Germinal center (tissue), 1 donor: ENCODE measurements around the gene CD68.

Experiments used
- DNase-seq: peaks from one replicate; pipeline ENCODE4 v3.0.0; 2012; ENCODE audit warnings: mixed read lengths, low spot score

The CD68 gene

DNA sequence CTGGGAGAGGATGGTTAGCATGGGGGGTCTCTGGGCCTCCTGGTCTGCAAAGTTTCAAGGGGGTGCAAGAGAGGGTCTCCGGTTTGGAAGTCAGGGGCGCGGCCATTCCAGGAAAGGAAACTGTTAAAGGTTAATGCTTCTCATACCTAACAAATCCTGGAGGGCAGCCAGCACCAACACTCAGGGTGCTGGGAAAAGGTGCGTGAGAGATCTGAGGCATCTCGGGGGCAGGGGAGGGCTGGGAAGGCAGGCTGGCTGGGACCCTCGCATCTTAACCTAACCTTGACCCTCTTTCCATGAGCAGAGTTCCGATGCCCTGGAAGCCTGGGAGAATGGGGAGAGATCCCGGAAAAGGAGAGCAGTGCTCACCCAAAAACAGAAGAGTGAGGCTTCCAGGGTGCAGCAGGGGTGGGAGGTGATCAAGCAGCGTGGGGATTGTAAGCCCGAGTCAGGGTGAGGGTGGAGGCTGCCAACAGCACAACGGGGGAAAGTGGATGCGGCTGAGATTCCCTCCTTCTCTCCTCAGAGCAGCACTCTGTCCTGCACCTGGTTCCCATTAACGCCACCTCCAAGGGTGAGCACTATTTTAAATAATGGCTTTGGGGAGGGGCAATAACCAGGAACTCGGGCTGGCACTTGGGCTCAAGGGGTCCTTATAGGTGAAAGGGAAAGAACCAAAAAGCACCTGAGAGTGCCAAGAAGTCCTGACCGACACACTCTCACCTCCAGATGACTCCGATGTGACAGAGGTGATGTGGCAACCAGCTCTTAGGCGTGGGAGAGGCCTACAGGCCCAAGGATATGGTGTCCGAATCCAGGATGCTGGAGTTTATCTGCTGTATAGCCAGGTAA is 19.9 kb upstream of the CD68 start:
- no peak for DNase-seq

GRCh38 chr17:7560172-7561027 is 19.0 kb upstream of the CD68 start:
- peak; percentile 67 for DNase-seq

GRCh38 chr17:7561028-7561575 is 18.3 kb upstream of the CD68 start:
- DNase-seq: peak; percentile 90

- peak; percentile 97 for DNase-seq
Observed at GRCh38 chr17:7561589-7562207, 17.7 kb upstream of the CD68 start, which contains the start of gene SENP3. SENP3 (plus strand) TSS chr17:7561919; CDS start chr17:7563077, 1,158 bp downstream.

DNA sequence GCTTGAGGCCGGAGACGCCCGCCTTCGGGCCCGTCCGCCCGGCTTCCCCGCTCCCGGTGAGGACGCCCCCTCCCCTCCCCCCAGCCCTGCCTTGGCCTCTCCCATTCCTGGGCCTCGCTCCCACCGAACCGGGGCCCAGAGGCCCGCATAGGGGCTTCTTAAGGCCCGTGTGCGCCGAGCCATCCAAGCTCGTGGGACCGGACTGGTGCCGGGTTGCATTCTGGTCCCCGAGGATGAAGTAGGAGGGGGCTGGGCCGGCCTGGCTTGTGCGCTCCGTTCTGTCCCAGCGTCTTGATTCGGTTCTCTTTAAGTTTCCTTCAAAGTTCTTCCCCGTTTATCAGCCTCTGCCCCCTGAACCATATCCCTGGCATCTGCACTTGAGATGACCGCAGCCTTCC is 17.2 kb upstream of the CD68 start:
- DNase-seq: no peak

DNA sequence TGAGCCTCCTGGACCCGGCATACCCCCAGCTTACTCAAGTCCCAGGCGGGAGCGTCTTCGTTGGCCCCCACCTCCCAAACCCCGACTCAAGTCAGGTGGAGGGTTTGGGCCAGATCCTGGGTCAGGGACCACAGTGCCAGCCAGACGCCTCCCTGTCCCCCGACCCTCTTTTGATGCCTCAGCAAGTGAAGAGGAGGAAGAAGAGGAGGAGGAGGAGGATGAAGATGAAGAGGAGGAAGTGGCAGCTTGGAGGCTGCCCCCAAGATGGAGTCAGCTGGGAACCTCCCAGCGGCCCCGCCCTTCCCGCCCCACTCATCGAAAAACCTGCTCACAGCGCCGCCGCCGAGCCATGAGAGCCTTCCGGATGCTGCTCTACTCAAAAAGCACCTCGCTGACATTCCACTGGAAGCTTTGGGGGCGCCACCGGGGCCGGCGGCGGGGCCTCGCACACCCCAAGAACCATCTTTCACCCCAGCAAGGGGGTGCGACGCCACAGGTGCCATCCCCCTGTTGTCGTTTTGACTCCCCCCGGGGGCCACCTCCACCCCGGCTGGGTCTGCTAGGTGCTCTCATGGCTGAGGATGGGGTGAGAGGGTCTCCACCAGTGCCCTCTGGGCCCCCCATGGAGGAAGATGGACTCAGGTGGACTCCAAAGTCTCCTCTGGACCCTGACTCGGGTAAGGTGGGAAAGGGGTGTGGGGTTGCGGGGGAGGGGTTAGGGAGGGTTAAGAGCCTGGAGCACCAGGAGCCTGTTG is 16.1 kb upstream of the CD68 start:
- no peak for DNase-seq

GRCh38 chr17:7569571-7569970 is 9.9 kb upstream of the CD68 start:
- no peak for DNase-seq

DNA sequence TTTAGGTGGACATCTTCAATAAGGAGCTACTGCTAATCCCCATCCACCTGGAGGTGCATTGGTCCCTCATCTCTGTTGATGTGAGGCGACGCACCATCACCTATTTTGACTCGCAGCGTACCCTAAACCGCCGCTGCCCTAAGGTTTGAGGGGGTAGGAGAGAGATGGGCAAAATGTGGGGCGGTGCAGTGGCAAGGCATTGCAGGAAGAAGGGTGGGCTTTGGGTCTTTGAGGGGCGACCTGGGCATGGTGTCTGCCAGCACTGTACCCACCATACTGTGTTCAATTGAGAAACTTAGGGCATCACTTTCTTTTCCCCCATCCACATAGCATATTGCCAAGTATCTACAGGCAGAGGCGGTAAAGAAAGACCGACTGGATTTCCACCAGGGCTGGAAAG is 9.1 kb upstream of the CD68 start:
- no peak for DNase-seq

DNA sequence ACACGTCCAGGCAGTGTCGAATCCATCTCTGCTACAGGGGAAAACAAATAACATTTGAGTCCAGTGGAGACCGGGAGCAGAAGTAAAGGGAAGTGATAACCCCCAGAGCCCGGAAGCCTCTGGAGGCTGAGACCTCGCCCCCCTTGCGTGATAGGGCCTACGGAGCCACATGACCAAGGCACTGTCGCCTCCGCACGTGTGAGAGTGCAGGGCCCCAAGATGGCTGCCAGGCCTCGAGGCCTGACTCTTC is 7.2 kb upstream of the CD68 start:
- DNase-seq: no peak

GRCh38 chr17:7572588-7573323 is 6.7 kb upstream of the CD68 start:
- peak; percentile 99 for DNase-seq

DNA sequence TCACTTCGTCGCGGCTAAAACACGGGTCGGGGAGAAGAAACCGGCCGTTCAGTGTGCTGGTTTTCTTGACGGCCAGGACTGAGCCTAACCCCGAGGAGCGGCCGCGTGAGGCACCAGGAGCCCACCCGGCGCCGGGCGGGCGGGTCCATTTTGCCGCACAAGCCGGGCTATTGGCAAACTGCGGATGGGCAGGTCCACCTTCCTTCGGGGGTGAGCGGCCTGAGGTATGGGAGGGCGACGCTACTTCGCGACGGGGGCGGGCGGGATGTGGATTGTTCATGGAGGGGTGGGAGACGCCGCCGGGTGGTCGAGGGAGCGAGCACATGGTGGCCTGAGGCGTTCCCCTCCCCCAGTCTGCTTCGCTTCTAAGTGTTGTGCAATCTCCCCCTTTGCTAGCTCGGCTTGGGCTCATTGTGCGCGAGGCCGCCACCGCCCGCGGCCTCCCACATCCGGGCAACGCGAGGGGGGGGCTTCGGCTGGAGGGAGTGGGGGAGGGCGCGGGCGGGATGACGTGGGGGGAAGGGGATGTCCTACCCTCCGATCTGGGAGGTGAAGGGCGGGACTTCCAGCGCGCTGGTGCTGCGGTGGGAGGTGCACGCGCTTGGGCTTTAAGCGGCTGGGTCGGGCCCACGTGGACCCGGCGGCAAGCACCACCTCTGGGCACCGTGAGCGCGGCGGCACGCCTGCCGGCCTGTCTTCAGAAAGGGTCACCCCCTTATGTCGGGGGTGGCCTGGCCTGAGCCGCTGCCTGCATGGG is 5.9 kb upstream of the CD68 start:
- DNase-seq: peak; percentile 92

DNA sequence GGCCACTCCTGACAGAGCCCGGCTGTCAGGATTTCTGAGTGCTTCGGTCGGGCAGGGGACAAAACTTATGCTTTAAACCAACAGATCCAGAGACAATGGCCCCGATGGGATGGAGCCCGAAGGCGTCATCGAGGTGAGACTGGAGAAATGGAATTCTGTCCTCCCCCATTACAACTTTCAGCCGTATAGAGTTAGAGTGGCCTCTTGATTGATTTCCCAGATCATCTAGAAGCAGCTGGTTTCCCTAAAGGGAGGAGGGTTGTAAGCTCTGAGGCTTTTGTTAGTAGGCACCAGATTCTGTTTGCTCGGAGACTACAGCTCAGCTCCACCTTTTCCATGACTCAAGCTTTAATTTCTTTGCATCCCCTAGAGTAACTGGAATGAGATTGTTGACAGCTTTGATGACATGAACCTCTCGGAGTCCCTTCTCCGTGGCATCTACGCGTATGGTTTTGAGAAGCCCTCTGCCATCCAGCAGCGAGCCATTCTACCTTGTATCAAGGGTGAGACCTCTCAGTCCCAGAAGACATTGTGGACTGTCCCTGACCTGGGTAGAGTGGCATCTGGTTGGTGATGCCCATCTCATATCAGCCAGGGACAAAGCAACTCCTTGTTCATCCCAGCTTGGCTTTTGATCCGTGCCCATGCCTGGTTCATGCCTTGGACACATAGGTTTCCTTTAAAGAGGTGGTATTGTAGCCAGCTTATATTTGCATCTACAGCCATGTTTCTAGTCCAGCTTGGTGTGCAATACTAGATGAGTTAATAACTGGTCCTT is 5.1 kb upstream of the CD68 start:
- no peak for DNase-seq

- DNase-seq: no peak
Observed at GRCh38 chr17:7575481-7575883, 4.0 kb upstream of the CD68 start.

DNA sequence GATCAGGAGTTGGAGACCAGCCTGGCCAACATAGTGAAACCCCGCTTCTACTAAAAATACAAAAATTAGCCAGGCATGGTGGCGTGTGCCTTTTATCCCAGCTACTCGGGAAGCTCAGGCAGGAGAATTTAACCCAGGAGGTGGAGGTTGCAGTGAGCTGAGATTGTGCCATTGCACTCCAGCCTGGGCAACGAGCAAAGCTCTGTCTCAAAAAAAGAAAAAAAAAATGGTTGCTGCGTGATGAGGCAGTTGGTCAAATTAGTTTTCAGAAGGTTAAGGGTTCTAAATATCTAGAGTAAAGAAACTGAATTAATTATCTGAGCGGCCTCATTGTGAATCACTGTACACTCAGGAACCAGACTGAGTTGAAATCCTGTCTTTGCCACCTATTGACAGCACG is 3.5 kb upstream of the CD68 start:
- no peak for DNase-seq

DNA sequence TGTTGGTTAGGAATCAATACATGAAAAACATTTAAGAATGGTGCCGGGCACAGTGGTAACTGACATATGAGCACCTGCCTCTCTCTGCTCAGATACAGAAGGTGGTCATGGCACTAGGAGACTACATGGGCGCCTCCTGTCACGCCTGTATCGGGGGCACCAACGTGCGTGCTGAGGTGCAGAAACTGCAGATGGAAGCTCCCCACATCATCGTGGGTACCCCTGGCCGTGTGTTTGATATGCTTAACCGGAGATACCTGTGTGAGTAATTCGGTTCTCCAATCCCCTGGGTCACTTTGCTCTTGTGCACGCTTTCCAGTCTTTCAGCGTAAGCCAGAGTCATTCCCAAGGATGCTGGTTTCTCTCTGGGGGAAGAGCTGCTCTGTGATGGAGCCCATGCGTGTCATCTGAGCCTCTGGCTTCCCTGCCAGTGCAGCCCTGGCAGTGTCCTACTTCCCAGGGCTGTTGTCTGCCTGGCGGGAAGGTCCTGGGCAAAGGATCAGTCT is 3.0 kb upstream of the CD68 start:
- no peak for DNase-seq

DNA sequence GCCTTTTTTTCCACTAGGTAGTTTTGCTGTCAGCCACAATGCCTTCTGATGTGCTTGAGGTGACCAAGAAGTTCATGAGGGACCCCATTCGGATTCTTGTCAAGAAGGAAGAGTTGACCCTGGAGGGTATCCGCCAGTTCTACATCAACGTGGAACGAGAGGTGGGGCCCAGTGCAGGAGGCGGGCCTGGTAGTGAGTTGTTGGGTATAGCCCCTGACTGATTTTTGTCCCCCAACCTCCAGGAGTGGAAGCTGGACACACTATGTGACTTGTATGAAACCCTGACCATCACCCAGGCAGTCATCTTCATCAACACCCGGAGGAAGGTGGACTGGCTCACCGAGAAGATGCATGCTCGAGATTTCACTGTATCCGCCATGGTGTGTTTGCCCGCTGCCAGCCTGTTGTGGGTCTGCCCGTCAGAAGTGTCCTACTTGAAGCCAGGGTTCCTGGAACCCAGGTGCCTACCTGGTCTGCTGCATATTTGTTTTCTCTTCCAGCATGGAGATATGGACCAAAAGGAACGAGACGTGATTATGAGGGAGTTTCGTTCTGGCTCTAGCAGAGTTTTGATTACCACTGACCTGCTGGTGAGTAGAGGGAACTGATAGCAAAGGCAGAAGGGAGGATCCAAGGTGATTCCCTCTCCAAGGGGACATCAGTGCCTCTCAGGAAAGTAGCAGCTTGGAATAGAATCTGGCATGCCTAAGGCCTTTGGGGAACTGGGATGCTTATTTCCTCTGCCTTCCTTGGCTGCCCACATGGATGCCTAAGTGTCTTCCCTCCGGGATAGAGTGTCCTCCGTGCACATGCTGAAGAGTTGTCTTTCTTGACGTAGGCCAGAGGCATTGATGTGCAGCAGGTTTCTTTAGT is 1.9 kb upstream of the CD68 start:
- DNase-seq: no peak

DNA sequence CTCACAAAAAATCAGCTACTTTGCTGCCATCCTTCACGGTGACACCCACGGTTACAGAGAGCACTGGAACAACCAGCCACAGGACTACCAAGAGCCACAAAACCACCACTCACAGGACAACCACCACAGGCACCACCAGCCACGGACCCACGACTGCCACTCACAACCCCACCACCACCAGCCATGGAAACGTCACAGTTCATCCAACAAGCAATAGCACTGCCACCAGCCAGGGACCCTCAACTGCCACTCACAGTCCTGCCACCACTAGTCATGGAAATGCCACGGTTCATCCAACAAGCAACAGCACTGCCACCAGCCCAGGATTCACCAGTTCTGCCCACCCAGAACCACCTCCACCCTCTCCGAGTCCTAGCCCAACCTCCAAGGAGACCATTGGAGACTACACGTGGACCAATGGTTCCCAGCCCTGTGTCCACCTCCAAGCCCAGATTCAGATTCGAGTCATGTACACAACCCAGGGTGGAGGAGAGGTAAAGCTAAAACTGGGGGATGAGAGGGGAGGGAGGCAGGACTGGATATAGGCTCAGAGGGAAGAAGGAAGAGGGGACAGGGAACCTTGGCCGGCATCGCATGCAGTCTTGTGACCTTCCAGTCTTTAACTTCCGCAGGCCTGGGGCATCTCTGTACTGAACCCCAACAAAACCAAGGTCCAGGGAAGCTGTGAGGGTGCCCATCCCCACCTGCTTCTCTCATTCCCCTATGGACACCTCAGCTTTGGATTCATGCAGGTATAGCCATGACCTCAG is 581 bp downstream of the CD68 start:
- DNase-seq: no peak
